Measurements from ENCODE around the gene CAB39.

The CAB39 gene

GRCh38 chr2:230758566-230759480, 46.2 kb downstream of the CAB39 start:
- no peak for DNase-seq

- DNase-seq: no peak
Observed at GRCh38 chr2:230759481-230760167, 47.0 kb downstream of the CAB39 start.

GRCh38 chr2:230761704-230762103, 49.1 kb downstream of the CAB39 start:
- DNase-seq: no peak

DNA sequence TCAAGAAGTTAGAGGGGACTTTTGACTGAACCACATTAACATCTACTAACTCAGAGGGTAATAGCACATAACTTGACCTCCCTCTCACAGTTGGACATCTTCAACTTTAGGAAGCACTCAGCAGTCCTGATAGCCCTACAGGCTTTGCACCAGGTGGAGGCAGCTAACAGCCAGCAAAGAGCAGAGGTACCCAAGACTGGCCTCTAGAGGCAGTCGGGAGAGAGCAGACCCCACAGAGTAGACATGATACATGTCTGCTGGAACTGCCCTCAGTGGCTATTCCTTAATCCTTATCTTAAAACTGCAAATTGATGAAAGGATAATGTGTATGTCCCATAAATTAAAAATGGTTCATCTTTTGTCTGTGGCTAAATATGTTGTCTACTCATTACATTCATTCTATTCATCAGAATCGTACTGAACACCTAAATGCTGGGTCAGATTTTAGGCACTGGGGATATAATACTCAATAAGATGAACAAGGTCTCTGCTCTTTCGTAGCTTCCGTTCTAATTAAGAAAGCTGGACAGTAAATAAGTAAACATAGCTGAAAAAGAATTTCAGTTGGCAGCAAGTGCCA, 49.8 kb downstream of the CAB39 start:
- no peak for DNase-seq

- DNase-seq: no peak
Observed at GRCh38 chr2:230764346-230764745, 51.7 kb downstream of the CAB39 start.

DNA sequence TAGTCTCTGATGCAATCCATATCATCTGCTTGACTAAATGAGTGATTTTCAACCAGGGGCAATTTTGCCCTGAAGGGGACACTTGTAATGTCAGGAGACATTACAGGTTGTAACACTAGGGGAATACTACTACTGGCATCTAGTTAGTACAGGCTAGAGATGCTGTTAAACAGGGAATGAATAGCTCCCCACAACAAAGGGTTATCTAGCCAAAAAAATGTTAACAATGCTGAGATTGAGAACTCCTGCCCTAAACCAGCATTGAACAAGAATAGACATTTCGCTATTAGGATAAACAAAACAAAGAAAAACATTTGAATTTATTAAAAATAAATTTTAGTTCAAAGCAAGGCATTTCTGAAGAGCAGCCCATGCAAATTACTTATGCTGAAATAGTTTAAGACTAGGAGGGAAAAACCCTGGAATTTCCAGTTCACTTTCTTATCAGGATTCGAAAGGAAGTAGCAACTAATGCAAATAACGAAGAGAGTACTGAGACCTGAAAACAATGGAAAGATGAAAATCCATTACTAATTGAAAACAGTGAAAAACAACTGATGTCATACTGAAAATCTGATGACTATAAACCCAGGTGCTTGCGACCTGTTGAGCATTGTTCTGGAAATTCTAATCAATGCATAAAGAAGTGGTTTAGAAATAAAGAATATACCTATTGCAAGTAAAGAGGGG, 53.1 kb downstream of the CAB39 start:
- DNase-seq: no peak

GRCh38 chr2:230767862-230768388, 55.3 kb downstream of the CAB39 start:
- no peak for DNase-seq

DNA sequence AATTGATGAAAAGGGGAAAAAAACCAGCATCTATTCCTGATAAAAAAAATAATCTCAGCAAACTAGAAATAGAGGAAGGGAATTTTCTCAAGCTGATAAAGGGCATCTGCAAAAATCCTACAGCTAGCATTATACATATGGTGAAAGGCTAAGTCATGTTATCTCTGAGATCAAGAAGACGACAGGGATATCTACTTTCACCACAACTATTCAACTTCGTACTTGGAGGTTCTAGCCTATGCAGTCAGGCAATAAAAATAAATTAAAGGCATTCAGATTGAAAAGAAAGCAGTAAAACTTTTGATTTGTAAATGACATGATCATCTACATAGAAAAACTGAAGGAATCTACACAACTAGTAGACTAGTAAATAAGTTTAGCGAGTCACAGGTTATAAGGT, 58.2 kb downstream of the CAB39 start:
- DNase-seq: no peak

- DNase-seq: no peak
Observed at GRCh38 chr2:230772156-230772555, 59.5 kb downstream of the CAB39 start.

GRCh38 chr2:230773039-230773773, 60.6 kb downstream of the CAB39 start:
- DNase-seq: no peak

- no peak for DNase-seq
Observed at GRCh38 chr2:230774348-230774951, 61.8 kb downstream of the CAB39 start.

GRCh38 chr2:230775737-230776136, 63.1 kb downstream of the CAB39 start:
- DNase-seq: no peak

DNA sequence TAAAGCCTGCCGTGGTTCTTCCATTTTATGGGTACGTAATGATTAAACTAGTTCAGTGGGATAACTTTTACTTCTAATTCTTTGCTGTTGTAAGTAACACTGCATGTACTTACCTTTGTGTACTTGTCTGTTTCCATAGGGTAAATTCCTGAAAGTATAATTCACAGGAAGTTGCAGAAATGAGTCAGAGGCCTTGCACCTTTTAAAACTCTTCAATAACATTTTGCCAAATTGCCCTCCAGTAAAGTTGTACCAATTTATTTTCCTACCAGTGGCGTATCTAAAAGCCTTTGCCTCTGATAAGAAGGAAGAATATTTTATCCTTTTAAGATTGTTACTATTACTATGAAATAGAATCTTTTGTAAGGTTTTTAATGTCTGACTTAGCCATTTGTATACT, 65.1 kb downstream of the CAB39 start:
- DNase-seq: no peak

DNA sequence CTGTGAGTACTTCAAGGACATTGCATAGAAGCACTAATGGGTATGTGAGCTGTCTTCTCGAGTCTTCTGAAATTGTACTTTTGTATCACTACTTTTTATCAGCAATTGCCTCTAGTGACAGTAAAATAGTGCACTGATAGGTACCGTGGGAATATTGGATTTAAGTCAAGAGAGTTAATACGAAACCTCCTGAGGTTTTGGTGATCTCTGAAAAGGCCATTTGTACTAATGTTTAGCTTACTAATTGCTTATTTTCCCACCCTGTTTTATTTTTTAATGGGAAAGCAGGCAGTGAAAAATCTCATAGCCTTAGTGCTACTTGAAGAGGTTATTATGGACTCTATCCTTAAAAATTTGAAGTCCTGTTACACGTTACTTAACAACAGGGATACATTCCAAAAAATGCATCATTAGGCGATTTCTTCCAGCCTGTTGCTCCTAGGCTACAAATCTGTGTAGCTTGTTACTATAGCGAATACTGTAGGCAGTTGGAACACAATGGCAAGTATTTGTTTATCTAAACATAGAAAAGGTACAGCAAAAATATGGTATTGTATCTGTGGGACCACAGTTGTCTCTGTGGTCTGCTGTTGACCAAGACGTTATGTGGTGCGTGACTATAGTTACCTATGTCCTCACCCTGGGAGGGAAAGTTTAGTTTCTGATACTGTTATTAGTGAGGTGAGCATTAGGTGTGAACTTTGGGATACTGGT, 65.9 kb downstream of the CAB39 start:
- DNase-seq: no peak

DNA sequence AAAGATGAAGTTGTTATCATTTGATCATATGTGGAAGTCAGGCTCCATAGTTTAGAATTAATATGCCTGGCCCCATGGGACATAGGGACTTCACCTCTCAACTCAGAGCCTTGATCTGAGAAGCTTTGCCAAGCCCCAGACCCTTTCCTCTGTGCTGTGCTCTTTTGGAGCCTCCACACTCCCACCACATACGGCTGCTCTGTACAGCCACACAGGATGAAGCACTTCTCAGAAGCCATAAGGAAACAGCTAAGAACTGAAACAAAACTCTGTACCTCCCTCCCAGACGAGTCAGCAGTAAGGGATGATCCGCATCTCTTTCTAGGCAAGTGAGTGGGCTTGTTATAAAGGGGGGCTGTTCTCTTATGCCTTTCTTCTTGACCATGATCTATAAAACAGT, 66.5 kb downstream of the CAB39 start:
- no peak for DNase-seq

- no peak for DNase-seq
Observed at GRCh38 chr2:230779607-230780006, 67.0 kb downstream of the CAB39 start.

DNA sequence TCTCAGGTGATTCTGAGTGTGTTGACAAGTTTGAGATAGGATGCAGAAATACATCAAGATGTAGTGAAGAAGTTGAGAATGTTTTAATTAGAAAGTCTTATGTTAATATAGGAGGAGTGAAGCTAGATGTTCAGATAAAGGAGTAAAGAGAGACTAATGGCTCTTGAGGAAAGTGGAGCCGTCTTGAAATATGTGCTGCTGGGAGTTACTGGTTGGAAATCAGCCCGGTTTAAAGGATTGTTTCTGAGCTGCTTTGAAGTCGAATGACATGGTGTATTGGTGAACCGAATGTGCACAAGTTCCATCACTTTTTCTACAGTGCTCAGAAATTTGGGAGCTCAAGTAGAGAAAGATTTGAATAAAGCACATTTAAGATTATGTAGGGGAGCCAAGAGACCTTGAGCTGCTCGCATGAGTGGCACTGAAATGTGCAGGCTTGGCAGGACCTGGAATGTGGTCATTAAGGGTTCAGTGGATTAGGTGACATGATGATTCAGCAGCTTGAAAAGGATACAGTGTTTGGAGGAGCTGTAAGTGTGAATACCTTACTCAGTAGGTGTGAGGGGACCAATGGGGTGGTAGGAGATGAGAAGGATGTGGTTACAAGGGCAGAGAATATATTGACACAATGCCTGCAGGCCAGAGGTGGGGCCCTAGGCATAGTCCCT, 68.6 kb downstream of the CAB39 start:
- no peak for DNase-seq

DNA sequence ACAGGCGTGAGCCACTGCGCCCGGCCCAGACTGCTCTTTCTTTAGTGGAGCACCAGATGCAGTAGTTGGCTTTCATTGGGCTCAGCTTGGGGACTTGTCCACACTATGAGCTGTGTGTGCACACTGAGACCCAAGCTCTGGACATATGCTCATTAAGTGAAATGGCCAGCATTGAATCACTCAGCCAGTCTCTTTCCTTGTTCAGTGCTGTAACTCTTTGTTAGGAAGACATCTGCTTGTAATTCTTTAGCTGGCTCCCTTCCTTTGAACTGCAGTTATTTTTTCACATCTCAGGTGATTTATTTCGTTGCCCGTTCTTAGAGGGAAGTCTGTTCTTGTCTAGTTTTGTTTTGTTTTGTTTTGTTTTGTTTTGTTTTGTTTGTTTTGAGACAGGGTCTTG, 70.5 kb downstream of the CAB39 start:
- DNase-seq: no peak

DNA sequence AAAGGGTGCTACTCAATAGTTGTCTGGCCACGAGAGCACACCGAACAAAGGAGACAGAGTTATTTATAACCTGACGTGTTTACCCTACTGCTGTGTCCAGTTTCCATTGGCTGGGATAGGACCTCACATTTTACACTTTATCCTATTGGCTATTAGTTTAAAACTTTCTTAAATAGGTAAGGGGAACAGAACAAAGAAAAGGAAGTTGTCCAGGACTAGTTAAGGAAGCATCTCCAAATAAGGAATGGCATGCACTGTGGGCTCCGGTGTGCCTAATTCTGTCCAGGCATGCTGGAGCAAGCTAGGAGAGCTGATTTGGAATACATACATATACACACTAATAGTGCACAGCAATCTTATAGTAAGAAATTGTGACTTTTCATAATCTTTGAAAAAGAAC, 72.2 kb downstream of the CAB39 start:
- no peak for DNase-seq

- no peak for DNase-seq
Observed at GRCh38 chr2:230785346-230785745, 72.7 kb downstream of the CAB39 start.

DNA sequence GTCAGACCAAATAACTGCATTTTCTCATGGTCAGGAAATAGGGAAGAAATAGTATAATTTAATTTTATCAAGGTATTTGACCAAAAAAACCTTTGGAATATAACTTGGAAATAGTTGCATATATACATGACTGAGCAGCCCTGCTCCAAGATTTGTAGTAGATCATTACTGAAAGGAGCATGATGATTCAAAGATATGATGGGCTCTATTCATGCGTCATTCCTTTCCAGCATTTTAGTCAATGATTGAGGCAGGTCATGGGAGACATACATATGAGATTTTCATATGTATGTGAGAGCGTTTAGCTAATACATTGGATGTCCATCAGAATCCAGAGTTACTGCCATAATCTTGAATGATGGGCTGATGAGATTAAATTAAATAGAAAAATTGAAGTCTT, 74.5 kb downstream of the CAB39 start:
- no peak for DNase-seq
